OCI-LY3 (cell line): ENCODE measurements around the gene LSM7.

Experiments used
- H2AFZ ChIP-seq: fragments of 200-600, 300-600 bp; shearing (Covaris generic); 2 replicates; pipeline ENCODE4 v1.6.0; 2014; ENCODE audit warnings: antibody characterized with exemption, low read depth, low read length
- H3K27ac ChIP-seq: fragments of 200-600, 300-600 bp; sonication (generic); 2 replicates; pipeline ENCODE4 v1.5.1; 2014; ENCODE audit warnings: mild to moderate bottlenecking, low read length, moderate library complexity, mixed read lengths
- H3K27me3 ChIP-seq: fragments of 200-600, 300-600 bp; sonication (generic); 2 replicates; pipeline ENCODE4 v1.6.1; 2014; ENCODE audit warnings: low read depth, low read length, mixed read lengths
- H3K36me3 ChIP-seq: fragments of 200-600, 300-600 bp; sonication (generic); replicated peaks from 2 replicates; pipeline ENCODE3; 2014; ENCODE audit warnings: low read depth, low read length, mixed read lengths
- H3K4me1 ChIP-seq: fragments of 300-600, 200-600 bp; sonication (generic); 2 replicates; pipeline ENCODE4 v1.6.1; 2014; ENCODE audit warnings: low read length, mixed read lengths
- H3K4me2 ChIP-seq: fragments of 200-600, 300-600 bp; sonication (generic); 2 replicates; pipeline ENCODE4 v1.6.1; 2014; ENCODE audit warnings: low read length, mixed read lengths
- H3K4me3 ChIP-seq: fragments of 300-600, 200-600 bp; sonication (generic); 2 replicates; pipeline ENCODE4 v1.5.1; 2014; ENCODE audit warnings: antibody characterized with exemption, mild to moderate bottlenecking, low read length, moderate library complexity
- H3K79me2 ChIP-seq: fragments of 300-600, 200-600 bp; shearing (Covaris generic); 2 replicates; pipeline ENCODE4 v1.6.1; 2014; ENCODE audit warnings: mild to moderate bottlenecking, low read length, mixed read lengths
- H3K9ac ChIP-seq: fragments of 300-600, 200-600 bp; shearing (Covaris generic); 2 replicates; pipeline ENCODE4 v1.6.0; 2014; ENCODE audit warnings: mild to moderate bottlenecking, low read length, moderate library complexity
- H3K9me3 ChIP-seq: fragments of 200-600, 300-600 bp; shearing (Covaris generic); 2 replicates; pipeline ENCODE4 v1.6.1; 2014; ENCODE audit warnings: low read length, mixed read lengths; ENCODE audit not compliant: insufficient read depth
- H4K20me1 ChIP-seq: fragments of 200-600, 300-600 bp; sonication (generic); 2 replicates; pipeline ENCODE4 v1.6.1; 2016; ENCODE audit warnings: low read length, mixed read lengths; ENCODE audit not compliant: insufficient read depth
- EZH2phosphoT487 ChIP-seq: fragments of 200-600 bp; shearing (Covaris generic); IDR thresholded peaks from 2 replicates; pipeline ENCODE4 v1.6.1; 2018; ENCODE audit warnings: antibody characterized with exemption, mixed run types, low read depth
- TF ChIP-seq, protein P1 (sequence below): fragments of 200-600, 300-600 bp; sonication (generic); IDR thresholded peaks from 2 replicates; pipeline ENCODE4 v1.5.1; 2014; ENCODE audit warnings: antibody characterized with exemption, low read length, low read depth

Gene LSM7

DNA sequence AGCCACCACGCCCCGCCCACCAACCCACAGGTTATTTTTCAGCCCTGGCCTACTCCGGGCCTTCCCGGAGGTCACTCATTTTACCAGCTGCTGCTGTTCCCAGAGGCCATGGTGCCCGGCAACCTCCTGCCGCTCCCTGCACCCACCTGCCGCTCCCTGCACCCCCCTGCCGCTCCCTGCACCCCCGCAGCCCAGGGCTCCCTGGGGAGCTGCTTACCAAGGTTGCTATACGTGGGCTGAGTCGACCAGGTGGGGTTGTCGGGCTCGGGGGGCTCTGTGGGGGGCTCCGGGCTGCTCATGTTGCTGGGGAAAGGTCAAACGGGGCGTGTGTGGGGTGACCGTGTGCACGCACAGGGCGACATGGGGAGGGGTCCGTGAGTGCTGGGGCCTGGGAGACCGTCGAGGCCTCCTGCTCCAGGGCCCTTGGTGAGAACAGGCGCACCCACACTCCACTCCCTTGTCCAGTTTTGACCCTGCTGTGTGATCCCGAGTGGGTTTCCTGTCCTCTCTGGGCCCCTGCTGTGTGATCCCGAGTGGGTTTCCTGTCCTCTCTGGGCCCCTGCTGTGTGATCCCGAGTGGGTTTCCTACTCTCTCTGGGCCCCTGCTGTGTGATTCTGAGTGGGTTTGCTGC lies 47.6 kb downstream of the LSM7 start:
- H3K9me3 ChIP-seq: no peaks in the 10 kb centered on the region
- H3K4me3 ChIP-seq: no peak overlapping the region
- H3K4me1 ChIP-seq: peaks cover 10% of the 10 kb centered on the region
- H3K79me2 ChIP-seq: no peaks in the 10 kb centered on the region; the same call in 1 of the 2 replicates
- TF ChIP-seq EZH2phosphoT487: no peak
- TF ChIP-seq, protein P1, sequence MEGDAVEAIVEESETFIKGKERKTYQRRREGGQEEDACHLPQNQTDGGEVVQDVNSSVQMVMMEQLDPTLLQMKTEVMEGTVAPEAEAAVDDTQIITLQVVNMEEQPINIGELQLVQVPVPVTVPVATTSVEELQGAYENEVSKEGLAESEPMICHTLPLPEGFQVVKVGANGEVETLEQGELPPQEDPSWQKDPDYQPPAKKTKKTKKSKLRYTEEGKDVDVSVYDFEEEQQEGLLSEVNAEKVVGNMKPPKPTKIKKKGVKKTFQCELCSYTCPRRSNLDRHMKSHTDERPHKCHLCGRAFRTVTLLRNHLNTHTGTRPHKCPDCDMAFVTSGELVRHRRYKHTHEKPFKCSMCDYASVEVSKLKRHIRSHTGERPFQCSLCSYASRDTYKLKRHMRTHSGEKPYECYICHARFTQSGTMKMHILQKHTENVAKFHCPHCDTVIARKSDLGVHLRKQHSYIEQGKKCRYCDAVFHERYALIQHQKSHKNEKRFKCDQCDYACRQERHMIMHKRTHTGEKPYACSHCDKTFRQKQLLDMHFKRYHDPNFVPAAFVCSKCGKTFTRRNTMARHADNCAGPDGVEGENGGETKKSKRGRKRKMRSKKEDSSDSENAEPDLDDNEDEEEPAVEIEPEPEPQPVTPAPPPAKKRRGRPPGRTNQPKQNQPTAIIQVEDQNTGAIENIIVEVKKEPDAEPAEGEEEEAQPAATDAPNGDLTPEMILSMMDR: no peak
- H2AFZ ChIP-seq: no peak overlapping the region
- peaks cover 9% of the 10 kb centered on the region for H4K20me1 ChIP-seq
- no peak overlapping the region for H3K27ac ChIP-seq
- H3K9ac ChIP-seq: no peak overlapping the region
- no peak overlapping the region for H3K4me2 ChIP-seq
- peaks cover 6% of the 10 kb centered on the region for H3K36me3 ChIP-seq
- peaks cover 23% of the 10 kb centered on the region for H3K27me3 ChIP-seq

GRCh38 chr19:2278459-2279158 lies 49.8 kb downstream of the LSM7 start:
- Histone ChIP-seq H3K27me3 (peaks cover 23% of the 10 kb centered on the region), H3K9ac (no peak overlapping the region), H3K27ac (no peak overlapping the region), H3K4me3 (no peak overlapping the region), H3K79me2 (peaks cover 18% of the 10 kb centered on the region), H2AFZ (no peak overlapping the region), H3K36me3 (peaks cover 16% of the 10 kb centered on the region), H3K4me2 (no peak overlapping the region), H4K20me1 (peaks cover 26% of the 10 kb centered on the region), H3K9me3 (no peaks in the 10 kb centered on the region), H3K4me1 (peaks cover 15% of the 10 kb centered on the region)
- no peak for TF ChIP-seq EZH2phosphoT487
- TF ChIP-seq, protein P1: no peak

GRCh38 chr19:2277138-2277537 lies 51.2 kb downstream of the LSM7 start:
- Histone ChIP-seq H2AFZ (no peak overlapping the region), H3K36me3 (peaks cover 24% of the 10 kb centered on the region), H4K20me1 (peaks cover 40% of the 10 kb centered on the region), H3K4me1 (peaks cover 27% of the 10 kb centered on the region), H3K4me3 (no peak overlapping the region), H3K27ac (no peak overlapping the region), H3K27me3 (peaks cover 15% of the 10 kb centered on the region), H3K9ac (no peak overlapping the region), H3K79me2 (peaks cover 31% of the 10 kb centered on the region), H3K4me2 (no peak overlapping the region), H3K9me3 (no peaks in the 10 kb centered on the region)
- no peak for TF ChIP-seq EZH2phosphoT487
- TF ChIP-seq, protein P1: no peak

- H3K27me3 ChIP-seq: peaks cover 8% of the 10 kb centered on the region; the same call in 1 of the 2 replicates
- peaks cover 26% of the 10 kb centered on the region for H3K4me1 ChIP-seq
- H3K4me2 ChIP-seq: no peak overlapping the region
- H3K9me3 ChIP-seq: no peaks in the 10 kb centered on the region
- H3K36me3 ChIP-seq: peaks cover 28% of the 10 kb centered on the region
- H3K4me3 ChIP-seq: no peak overlapping the region
- no peak overlapping the region for H3K9ac ChIP-seq
- no peak overlapping the region for H3K27ac ChIP-seq
- no peak for TF ChIP-seq EZH2phosphoT487
- TF ChIP-seq, protein P1: no peak
- peaks cover 47% of the 10 kb centered on the region for H4K20me1 ChIP-seq
- no peak overlapping the region for H2AFZ ChIP-seq
- peaks cover 38% of the 10 kb centered on the region for H3K79me2 ChIP-seq
These were observed 51.9 kb downstream of the LSM7 start for GRCh38 chr19:2276429-2276986.
